PC-3 (cell line): ENCODE data around the gene DDX10. TPM values are rescaled to one million over a fixed set of nuclear protein-coding genes. Genes with fewer than 3 reads are reported as not detected.

Source experiments
- ATAC-seq: fragments of 200-7000 bp; cut with Tn5 transposase; 2 replicates; pipeline ENCODE4 v1.9.1; 2020; ENCODE audit warnings: mild to moderate bottlenecking, moderate library complexity
- BruUV-seq: library from RNA; stranded (reverse); fragments of 400-500 nt; replicated peaks from 2 replicates; lab custom pipeline; 2021; lab: Mats Ljungman, UMichigan
- CTCF ChIA-PET: fragments of 300-600 bp; sonication (Branson Sonifier 250); formaldehyde crosslinking; loops from one replicate; lab custom pipeline; 2022; ENCODE audit warnings: antibody characterized with exemption; lab: Charles Lee
- POLR2A ChIA-PET: fragments of 300-600 bp; sonication (Branson Sonifier 250); formaldehyde crosslinking; loops from one replicate; lab custom pipeline; 2022; ENCODE audit warnings: antibody characterized with exemption; ENCODE audit not compliant: unreplicated experiment; lab: Charles Lee
- DNase-seq: peaks from one replicate; pipeline ENCODE4 v3.0.0-alpha.2; 2015
- H2AFZ ChIP-seq: fragments of 300-600 bp; sonication (generic); 2 replicates; pipeline ENCODE4 v1.6.0; 2016; ENCODE audit warnings: antibody characterized with exemption, low read length
- H3F3A ChIP-seq: fragments of 300-600 bp; sonication (generic); one replicate; pipeline ENCODE4 v1.6.0; 2017; ENCODE audit warnings: antibody characterized with exemption, low read length, control low read depth, mild to moderate bottlenecking; ENCODE audit not compliant: unreplicated experiment
- H3K27ac ChIP-seq: fragments of 300-600 bp; sonication (generic); 2 replicates; pipeline ENCODE4 v1.5.1; 2016; ENCODE audit warnings: mild to moderate bottlenecking, low read length
- H3K27me3 ChIP-seq: fragments of 300-600 bp; sonication (generic); 2 replicates; pipeline ENCODE4 v1.6.1; 2016; ENCODE audit warnings: low read length, mixed read lengths
- H3K36me3 ChIP-seq: fragments of 300-600 bp; sonication (generic); 2 replicates; pipeline ENCODE4 v1.6.1; 2016; ENCODE audit warnings: low read depth, mixed run types, low read length, mixed read lengths
- H3K4me1 ChIP-seq: fragments of 300-600 bp; sonication (generic); 2 replicates; pipeline ENCODE4 v1.5.1; 2016; ENCODE audit warnings: low read length; ENCODE audit not compliant: insufficient read depth
- H3K4me2 ChIP-seq: fragments of 300-600 bp; sonication (generic); 2 replicates; pipeline ENCODE4 v1.6.0; 2016; ENCODE audit warnings: low read length
- H3K4me3 ChIP-seq: fragments of 300-600 bp; sonication (generic); 2 replicates; pipeline ENCODE4 v1.5.1; 2016; ENCODE audit warnings: mild to moderate bottlenecking, low read length, mixed read lengths
- H3K79me2 ChIP-seq: fragments of 300-600 bp; sonication (generic); 2 replicates; pipeline ENCODE4 v1.6.1; 2017; ENCODE audit warnings: low read length, mixed read lengths
- H3K9ac ChIP-seq: fragments of 300-600 bp; sonication (generic); 2 replicates; pipeline ENCODE4 v1.6.0; 2016; ENCODE audit warnings: mild to moderate bottlenecking, low read length
- H3K9me2 ChIP-seq: fragments of 300-600 bp; sonication (generic); replicated peaks from 2 replicates; pipeline ENCODE4 v1.6.1; 2016; ENCODE audit warnings: mixed run types, low read length, mixed read lengths
- H3K9me3 ChIP-seq: fragments of 300-600 bp; sonication (generic); 2 replicates; pipeline ENCODE4 v1.6.1; 2016; ENCODE audit warnings: low read length, mixed read lengths
- H4K20me1 ChIP-seq: fragments of 300-600 bp; sonication (generic); 2 replicates; pipeline ENCODE4 v1.6.1; 2016; ENCODE audit warnings: low read length, mixed read lengths
- CTCF ChIP-seq: fragments of 300-600 bp; sonication (generic); conservative IDR thresholded peaks from 2 replicates; pipeline ENCODE4 v1.5.1; 2017; ENCODE audit warnings: antibody characterized with exemption, low read depth, mild to moderate bottlenecking, low read length
- EZH2 ChIP-seq: fragments of 300-600 bp; sonication (generic); IDR thresholded peaks from one replicate; pipeline ENCODE4 v1.6.1; 2017; ENCODE audit warnings: antibody characterized with exemption, mild to moderate bottlenecking, low read length; ENCODE audit not compliant: unreplicated experiment
- EZH2phosphoT487 ChIP-seq: fragments of 300-600 bp; sonication (generic); IDR thresholded peaks from 2 replicates; pipeline ENCODE4 v1.6.1; 2018; ENCODE audit warnings: mild to moderate bottlenecking, antibody characterized with exemption, low read length, borderline replicate concordance
- intact Hi-C: fragments of 100-400 bp; cut with micrococcal nuclease; formaldehyde crosslinking; loops from 2 replicates; pipeline ENCODE4 v1.9.0; 2023
- total RNA-seq: library from RNA; depleted of rRNA; stranded (reverse); fragments of >200 nt; gene quantifications from 2 replicates; pipeline ENCODE4 v1.2.3, GENCODE V29; 2014

The DDX10 gene
- total RNA-seq, 1 experiment from 2014 or later: 55.2 TPM

GRCh38 chr11:108902027-108902469, 237.2 kb downstream of the DDX10 start:
- no peak overlapping the region for H3K27ac ChIP-seq
- H3K79me2 ChIP-seq: no peaks in the 10 kb centered on the region
- TF ChIP-seq EZH2phosphoT487 (no peak), CTCF (no peak), EZH2 (no peak)
- H3K9me3 ChIP-seq: no peaks in the 10 kb centered on the region; the same call in 1 of the 2 replicates
- no peak overlapping the region for H3K9ac ChIP-seq
- no peaks in the 10 kb centered on the region for H3F3A ChIP-seq
- BruUV-seq: no TSS peak
- no peak overlapping the region for H3K4me2 ChIP-seq
- H3K4me1 ChIP-seq: peaks cover 21% of the 10 kb centered on the region
- no peak overlapping the region for H3K4me3 ChIP-seq
- ChIA-PET POLR2A (no interaction called here), CTCF (no interaction called here)
- no peaks in the 10 kb centered on the region for H4K20me1 ChIP-seq
- H3K27me3 ChIP-seq: no peaks in the 10 kb centered on the region
- DNase-seq (no peak), ATAC-seq (no peak)
- intact Hi-C loops: no loop called here
- no peak overlapping the region for H2AFZ ChIP-seq
- H3K9me2 ChIP-seq: no peaks in the 10 kb centered on the region
- peaks cover 15% of the 10 kb centered on the region; the same call in 1 of the 2 replicates for H3K36me3 ChIP-seq

DNA sequence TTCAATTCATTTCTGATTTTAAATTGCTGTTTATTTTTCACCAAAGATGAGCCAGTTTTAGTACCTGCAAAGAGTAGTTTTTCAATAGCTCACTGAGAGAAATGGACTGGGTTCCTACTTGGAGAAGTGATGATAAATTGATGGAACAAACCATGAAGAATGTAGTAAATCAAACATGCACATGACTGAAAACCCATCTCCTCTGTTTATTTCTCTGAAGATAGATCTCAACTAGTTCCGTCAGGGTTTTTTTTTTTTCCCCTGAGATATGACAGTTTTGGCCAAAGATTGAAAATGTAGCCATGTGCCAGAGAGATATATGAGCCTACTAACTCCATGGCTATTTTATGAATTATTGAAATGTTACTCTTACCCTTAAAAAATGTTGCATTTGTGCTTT, 239.6 kb downstream of the DDX10 start:
- 0 out of 2 replicates have a peak, but pooled peaks cover 5% of the 10 kb centered on the region for H3K79me2 ChIP-seq
- no peaks in the 10 kb centered on the region for H3F3A ChIP-seq
- no peak overlapping the region for H2AFZ ChIP-seq
- no peaks in the 10 kb centered on the region for H4K20me1 ChIP-seq
- ATAC-seq (no peak), DNase-seq (no peak)
- no peaks in the 10 kb centered on the region for H3K27me3 ChIP-seq
- BruUV-seq: no TSS peak
- no peak overlapping the region for H3K9ac ChIP-seq
- peaks cover 23% of the 10 kb centered on the region for H3K4me1 ChIP-seq
- H3K4me2 ChIP-seq: no peak overlapping the region
- no peak overlapping the region for H3K4me3 ChIP-seq
- H3K9me3 ChIP-seq: no peaks in the 10 kb centered on the region
- no peaks in the 10 kb centered on the region for H3K36me3 ChIP-seq
- H3K9me2 ChIP-seq: no peaks in the 10 kb centered on the region
- ChIA-PET POLR2A (no interaction called here), CTCF (no interaction called here)
- TF ChIP-seq CTCF: no peak
- TF ChIP-seq EZH2phosphoT487: no peak
- TF ChIP-seq EZH2: no peak
- H3K27ac ChIP-seq: no peak overlapping the region
- intact Hi-C loops: no loop called here

DNA sequence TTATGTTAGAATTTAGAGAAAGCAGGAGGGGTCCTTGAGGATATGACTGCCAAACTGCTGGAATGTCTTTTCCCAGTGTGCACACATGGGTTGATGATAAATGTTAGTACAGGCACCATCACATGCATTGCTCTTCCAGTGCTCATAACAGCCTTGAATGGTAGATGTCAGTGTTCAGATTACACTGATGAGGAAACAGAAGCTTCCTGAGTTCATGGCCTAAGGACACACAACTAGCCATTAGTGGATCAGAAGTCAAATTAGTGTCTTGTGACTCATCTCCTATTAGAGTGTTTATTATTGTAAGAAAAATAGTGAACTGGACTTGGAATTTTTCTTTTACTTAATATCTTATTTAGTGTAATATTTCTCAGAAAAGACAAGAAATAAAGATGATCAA, 241.5 kb downstream of the DDX10 start:
- Histone ChIP-seq H3K9me3 (no peaks in the 10 kb centered on the region), H3K27ac (peak overlapping the region; percentile 76), H4K20me1 (no peaks in the 10 kb centered on the region), H3K27me3 (no peaks in the 10 kb centered on the region), H3F3A (no peaks in the 10 kb centered on the region), H3K4me1 (peaks cover 23% of the 10 kb centered on the region), H3K79me2 (0 out of 2 replicates have a peak, but pooled peaks cover 5% of the 10 kb centered on the region), H3K9ac (peak overlapping the region; percentile 24; the same call in 1 of the 2 replicates), H2AFZ (no peak overlapping the region), H3K36me3 (no peaks in the 10 kb centered on the region), H3K4me2 (peak overlapping the region; percentile 65), H3K9me2 (no peaks in the 10 kb centered on the region), H3K4me3 (no peak overlapping the region)
- no peak for TF ChIP-seq EZH2
- TF ChIP-seq EZH2phosphoT487: no peak
- no peak for TF ChIP-seq CTCF
- POLR2A ChIA-PET: no interaction called here
- no TSS peak for BruUV-seq
- peak; percentile 87 for DNase-seq
- intact Hi-C loops: loop anchor here (1.0 kb wide), 3 partner anchors 10 to 33 kb away; no protein-coding TSS in a partner anchor
- CTCF ChIA-PET: no interaction called here
- peak; percentile 98 for ATAC-seq
